GM23338 (cell line): ENCODE measurements around the gene KCNMB3. TPM values are rescaled to one million over a fixed set of nuclear protein-coding genes. Genes with fewer than 3 reads are reported as not detected.

Experiments
- ATAC-seq: fragments of 200-7000 bp; cut with Tn5 transposase; 3 replicates; pipeline ENCODE4 v1.9.1; 2020
- DNase-seq: peaks from one replicate; pipeline ENCODE4 v3.0.0-alpha.2; 2015; ENCODE audit warnings: low spot score
- H2AFZ ChIP-seq: fragments of 200-600 bp; sonication (generic); 2 replicates; pipeline ENCODE4 v1.8.0; 2016; ENCODE audit warnings: antibody characterized with exemption, mild to moderate bottlenecking, moderate library complexity
- H3F3A ChIP-seq: fragments of 200-600 bp; sonication (generic); replicated peaks from 2 replicates; pipeline ENCODE4 v1.8.0; 2017; ENCODE audit warnings: antibody characterized with exemption, mixed run types, low read depth
- H3K27ac ChIP-seq: fragments of 200-600 bp; sonication (generic); 2 replicates; pipeline ENCODE4 v1.6.1; 2016; ENCODE audit warnings: low read depth
- H3K27me3 ChIP-seq: fragments of 200-600 bp; sonication (generic); 2 replicates; pipeline ENCODE4 v1.8.0; 2016; ENCODE audit warnings: mild to moderate bottlenecking, mixed run types, moderate library complexity; ENCODE audit not compliant: insufficient read depth
- H3K36me3 ChIP-seq: fragments of 200-600 bp; sonication (generic); 2 replicates; pipeline ENCODE4 v1.8.0; 2016; ENCODE audit warnings: mild to moderate bottlenecking; ENCODE audit not compliant: insufficient read depth
- H3K4me1 ChIP-seq: fragments of 200-600 bp; sonication (generic); 2 replicates; pipeline ENCODE4 v1.8.0; 2016; ENCODE audit warnings: mild to moderate bottlenecking, moderate library complexity; ENCODE audit not compliant: insufficient read depth
- H3K4me2 ChIP-seq: fragments of 200-600 bp; sonication (generic); 2 replicates; pipeline ENCODE4 v1.7.1; 2017; ENCODE audit warnings: mixed run types
- H3K4me3 ChIP-seq: fragments of 200-600 bp; sonication (generic); 2 replicates; pipeline ENCODE4 v1.6.1; 2016; ENCODE audit warnings: mixed run types
- H3K79me2 ChIP-seq: fragments of 200-600 bp; sonication (generic); replicated peaks from 2 replicates; pipeline ENCODE4 v1.8.0; 2017; ENCODE audit warnings: mild to moderate bottlenecking; ENCODE audit not compliant: insufficient read depth
- H3K9me2 ChIP-seq: fragments of 200-600 bp; sonication (generic); 2 replicates; pipeline ENCODE4 v1.8.0; 2017; ENCODE audit not compliant: insufficient read depth
- H4K20me1 ChIP-seq: fragments of 200-600 bp; sonication (generic); replicated peaks from 2 replicates; pipeline ENCODE4 v1.8.0; 2017; ENCODE audit warnings: mild to moderate bottlenecking; ENCODE audit not compliant: insufficient read depth
- H3K27ac Mint-ChIP-seq: 2 replicates; pipeline ENCODE4 v1.8.0; 2020; ENCODE audit warnings: inconsistent platforms, mild to moderate bottlenecking, moderate library complexity, mixed read lengths
- H3K27me3 Mint-ChIP-seq: 3 replicates; pipeline ENCODE4 v1.8.0; 2022; ENCODE audit warnings: low read depth, mild to moderate bottlenecking, moderate library complexity, mixed read lengths, inconsistent platforms; ENCODE audit not compliant: insufficient read depth, poor library complexity
- H3K36me3 Mint-ChIP-seq: 3 replicates; pipeline ENCODE4 v1.8.0; 2021; ENCODE audit warnings: low read depth, mild to moderate bottlenecking, inconsistent platforms, moderate library complexity, mixed read lengths
- H3K4me1 Mint-ChIP-seq: 3 replicates; pipeline ENCODE4 v1.8.0; 2020; ENCODE audit warnings: mild to moderate bottlenecking, inconsistent platforms, mixed read lengths
- H3K4me3 Mint-ChIP-seq: 3 replicates; pipeline ENCODE4 v1.8.0; 2021; ENCODE audit warnings: moderate library complexity, mild to moderate bottlenecking, inconsistent platforms, mixed read lengths
- H3K9me3 Mint-ChIP-seq: 3 replicates; pipeline ENCODE4 v1.8.0; 2020; ENCODE audit warnings: moderate library complexity, mild to moderate bottlenecking, inconsistent platforms, mixed read lengths
- CREB1 ChIP-seq: fragments of 250-450 bp; sonication (Bioruptor Pico); IDR thresholded peaks from 2 replicates; pipeline ENCODE4 v1.5.0; 2020; ENCODE audit warnings: low read depth, mild to moderate bottlenecking, moderate library complexity
- ETS1 ChIP-seq: IDR thresholded peaks from 2 replicates; pipeline ENCODE4 v1.6.1; 2016; ENCODE audit warnings: antibody characterized with exemption
- EZH2 ChIP-seq: fragments of 200-600 bp; sonication (generic); IDR thresholded peaks from one replicate; pipeline ENCODE4 v1.8.0; 2017; ENCODE audit warnings: antibody characterized with exemption, mild to moderate bottlenecking, low read depth; ENCODE audit not compliant: unreplicated experiment
- JUNB ChIP-seq: IDR thresholded peaks from one replicate; pipeline ENCODE4 v1.6.1; 2016; ENCODE audit warnings: antibody characterized with exemption; ENCODE audit not compliant: unreplicated experiment
- NANOG ChIP-seq: IDR thresholded peaks from 2 replicates; pipeline ENCODE4 v1.6.1; 2016; ENCODE audit warnings: antibody characterized with exemption, borderline replicate concordance
- STAT1 ChIP-seq: IDR thresholded peaks from one replicate; pipeline ENCODE4 v1.6.1; 2016; ENCODE audit warnings: antibody characterized with exemption; ENCODE audit not compliant: unreplicated experiment
- ZNF114 ChIP-seq: fragments of 250-450 bp; sonication (Bioruptor Pico); IDR thresholded peaks from 2 replicates; pipeline ENCODE4 v1.5.0; 2020; ENCODE audit warnings: mild to moderate bottlenecking, moderate library complexity
- ZNF331 ChIP-seq: fragments of 250-450 bp; sonication (Bioruptor Pico); IDR thresholded peaks from 2 replicates; pipeline ENCODE4 v1.5.0; 2020; ENCODE audit warnings: low read depth, mild to moderate bottlenecking, moderate library complexity
- ZNF462 ChIP-seq: fragments of 250-450 bp; sonication (Bioruptor Pico); IDR thresholded peaks from 2 replicates; pipeline ENCODE4 v1.5.0; 2020; ENCODE audit warnings: mild to moderate bottlenecking, moderate library complexity
- polyA plus RNA-seq: library from polyadenylated mRNA; unstranded; fragments of >200 nt; fragmentation: Nextera tagmentation; extraction: Ambion mirVana; gene quantifications from 2 replicates; pipeline ENCODE4 v1.2.1, GENCODE V29; 2016
- total RNA-seq: library from RNA; depleted of rRNA; stranded (reverse); fragments of >200 nt; shearing (Covaris generic); gene quantifications from 2 replicates; pipeline ENCODE4 v1.2.3, GENCODE V29; 2014

KCNMB3 gene
- total and polyA plus RNA-seq, 2 experiments from 2014 or later = 1.3 to 3.8 TPM

GRCh38 chr3:179263134-179263533 is 12.2 kb upstream of the KCNMB3 start:
- Histone ChIP-seq H3K9me2 (no peaks in the 10 kb centered on the region), H3K4me3 (no peak overlapping the region), H3K4me2 (no peak overlapping the region), H3K36me3 (no peaks in the 10 kb centered on the region), H3K27me3 (peaks cover 7% of the 10 kb centered on the region), H3F3A (no peaks in the 10 kb centered on the region), H2AFZ (no peak overlapping the region), H3K4me1 (no peaks in the 10 kb centered on the region), H4K20me1 (no peaks in the 10 kb centered on the region), H3K27ac (no peak overlapping the region), H3K79me2 (no peaks in the 10 kb centered on the region)
- DNase-seq = no peak
- H3K4me1 Mint-ChIP-seq = peaks cover 2% of the 10 kb centered on the region; the same call in 1 of the 3 replicates
- no peak overlapping the region for H3K4me3 Mint-ChIP-seq
- no peak overlapping the region for H3K27ac Mint-ChIP-seq
- TF ChIP-seq ETS1 = no peak
- TF ChIP-seq STAT1 = no peak
- no peak for TF ChIP-seq JUNB
- TF ChIP-seq ZNF114 (CRISPR knock-in tag) = no peak
- no peak for TF ChIP-seq EZH2
- TF ChIP-seq ZNF462 = no peak
- TF ChIP-seq ZNF331 = no peak
- TF ChIP-seq CREB1 (CRISPR knock-in tag) = no peak
- TF ChIP-seq NANOG = no peak
- H3K36me3 Mint-ChIP-seq = peaks cover 19% of the 10 kb centered on the region
- peaks cover 23% of the 10 kb centered on the region for H3K9me3 Mint-ChIP-seq
- no peak for ATAC-seq
- H3K27me3 Mint-ChIP-seq = peaks cover 13% of the 10 kb centered on the region
